ENCODE data around the gene FSTL5.

FSTL5 gene

GRCh38 chr4:161438096-161438495 is 725.7 kb downstream of the FSTL5 start:
- H3K9me3 ChIP-seq = no peaks in the 10 kb centered on the region
- no peak for TF ChIP-seq CTCF (IDR thresholded peaks at IDR 0.05; ENCODE audit: low read depth, low read length)
- H3K4me3 ChIP-seq (ENCODE audit: low read depth, low read length) = no peak overlapping the region
- H3K36me3 ChIP-seq = no peaks in the 10 kb centered on the region
- no peaks in the 10 kb centered on the region for H3K4me1 ChIP-seq
- H3K27me3 ChIP-seq = no peaks in the 10 kb centered on the region
- DNase-seq = no peak

GRCh38 chr4:161428180-161428965 is 735.4 kb downstream of the FSTL5 start:
- DNase-seq = no peak
- Histone ChIP-seq H3K27me3 (no peaks in the 10 kb centered on the region), H3K9me3 (no peaks in the 10 kb centered on the region), H3K36me3 (no peaks in the 10 kb centered on the region), H3K4me1 (no peaks in the 10 kb centered on the region), H3K4me3 (ENCODE audit: low read depth, low read length) (no peak overlapping the region)
- TF ChIP-seq CTCF (IDR thresholded peaks at IDR 0.05; ENCODE audit: low read depth, low read length) = no peak

GRCh38 chr4:161419822-161420221 is 744.0 kb downstream of the FSTL5 start:
- peak; percentile 56 for TF ChIP-seq CTCF (IDR thresholded peaks at IDR 0.05; ENCODE audit: low read depth, low read length)
- H3K4me1 ChIP-seq = no peaks in the 10 kb centered on the region
- DNase-seq = peak; percentile 55
- H3K27me3 ChIP-seq = no peaks in the 10 kb centered on the region
- H3K9me3 ChIP-seq = no peaks in the 10 kb centered on the region
- H3K36me3 ChIP-seq = no peaks in the 10 kb centered on the region
- H3K4me3 ChIP-seq (ENCODE audit: low read depth, low read length) = no peak overlapping the region

GRCh38 chr4:161411901-161412300 is 751.9 kb downstream of the FSTL5 start:
- Histone ChIP-seq H3K4me1 (no peaks in the 10 kb centered on the region), H3K9me3 (no peaks in the 10 kb centered on the region), H3K36me3 (no peaks in the 10 kb centered on the region), H3K4me3 (ENCODE audit: low read depth, low read length) (no peak overlapping the region), H3K27me3 (no peaks in the 10 kb centered on the region)
- TF ChIP-seq CTCF (IDR thresholded peaks at IDR 0.05; ENCODE audit: low read depth, low read length) = no peak
- DNase-seq = no peak

- Histone ChIP-seq H3K36me3 (no peaks in the 10 kb centered on the region), H3K4me1 (no peaks in the 10 kb centered on the region), H3K4me3 (ENCODE audit: low read depth, low read length) (no peak overlapping the region), H3K27me3 (no peaks in the 10 kb centered on the region), H3K9me3 (no peaks in the 10 kb centered on the region)
- DNase-seq = no peak
- no peak for TF ChIP-seq CTCF (IDR thresholded peaks at IDR 0.05; ENCODE audit: low read depth, low read length)
These were observed 759.3 kb downstream of the FSTL5 start for GRCh38 chr4:161404346-161405110.

- no peaks in the 10 kb centered on the region for H3K36me3 ChIP-seq
- no peaks in the 10 kb centered on the region for H3K9me3 ChIP-seq
- H3K4me3 ChIP-seq (ENCODE audit: low read depth, low read length) = no peak overlapping the region
- TF ChIP-seq CTCF (IDR thresholded peaks at IDR 0.05; ENCODE audit: low read depth, low read length) = no peak
- DNase-seq = no peak
- no peaks in the 10 kb centered on the region for H3K27me3 ChIP-seq
- H3K4me1 ChIP-seq = no peaks in the 10 kb centered on the region
These were observed 760.0 kb downstream of the FSTL5 start for GRCh38 chr4:161403781-161404180.

Data from BE2C (cell line).